Measurements from ENCODE around the gene FILIP1.
"Not testable (repeated sequence)": the region's sequence is repeated elsewhere in the genome, so short reads cannot be mapped to it uniquely, and the experiment has no call there.

DNA sequence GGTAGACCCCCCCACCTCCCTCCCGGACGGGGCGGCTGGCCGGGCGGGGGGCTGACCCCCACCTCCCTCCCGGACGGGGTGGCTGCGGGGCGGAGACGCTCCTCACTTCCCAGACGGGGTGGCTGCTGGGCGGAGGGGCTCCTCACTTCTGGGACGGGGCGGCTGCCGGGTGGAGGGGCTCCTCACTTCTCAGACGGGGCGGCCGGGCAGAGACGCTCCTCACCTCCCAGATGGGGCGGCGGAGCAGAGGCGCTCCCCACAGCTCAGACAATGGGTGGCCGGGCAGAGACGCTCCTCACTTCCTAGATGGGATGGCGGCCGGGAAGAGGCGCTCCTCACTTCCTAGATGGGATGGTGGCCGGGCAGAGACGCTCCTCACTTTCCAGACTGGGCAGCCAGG is 51.7 kb downstream of the FILIP1 start:
- TF ChIP-seq, protein P1, sequence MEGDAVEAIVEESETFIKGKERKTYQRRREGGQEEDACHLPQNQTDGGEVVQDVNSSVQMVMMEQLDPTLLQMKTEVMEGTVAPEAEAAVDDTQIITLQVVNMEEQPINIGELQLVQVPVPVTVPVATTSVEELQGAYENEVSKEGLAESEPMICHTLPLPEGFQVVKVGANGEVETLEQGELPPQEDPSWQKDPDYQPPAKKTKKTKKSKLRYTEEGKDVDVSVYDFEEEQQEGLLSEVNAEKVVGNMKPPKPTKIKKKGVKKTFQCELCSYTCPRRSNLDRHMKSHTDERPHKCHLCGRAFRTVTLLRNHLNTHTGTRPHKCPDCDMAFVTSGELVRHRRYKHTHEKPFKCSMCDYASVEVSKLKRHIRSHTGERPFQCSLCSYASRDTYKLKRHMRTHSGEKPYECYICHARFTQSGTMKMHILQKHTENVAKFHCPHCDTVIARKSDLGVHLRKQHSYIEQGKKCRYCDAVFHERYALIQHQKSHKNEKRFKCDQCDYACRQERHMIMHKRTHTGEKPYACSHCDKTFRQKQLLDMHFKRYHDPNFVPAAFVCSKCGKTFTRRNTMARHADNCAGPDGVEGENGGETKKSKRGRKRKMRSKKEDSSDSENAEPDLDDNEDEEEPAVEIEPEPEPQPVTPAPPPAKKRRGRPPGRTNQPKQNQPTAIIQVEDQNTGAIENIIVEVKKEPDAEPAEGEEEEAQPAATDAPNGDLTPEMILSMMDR (IDR thresholded peaks at IDR 0.05 in 4 of 5, conservative IDR thresholded peaks at IDR 0.05 in 1 of 5) = not testable (repeated sequence)
- TF ChIP-seq POLR2A (IDR thresholded peaks at IDR 0.05) = not testable (repeated sequence)
